Activated naive CD8-positive, alpha-beta T cell treated with anti-CD3 and anti-CD28 coated beads, Interleukin-2, amount 50 U/mL, for 16 hours (primary cell): ENCODE data around the gene VPS54.

ENCODE experiments used
- DNase-seq: peaks from one replicate; pipeline ENCODE4 v3.0.0-alpha.2; 2020; ENCODE audit warnings: low read depth, low spot score

The VPS54 gene

GRCh38 chr2:63926815-63927214, 92.4 kb downstream of the VPS54 start:
- no peak for DNase-seq

- DNase-seq, result no peak
These were observed 104.9 kb downstream of the VPS54 start for GRCh38 chr2:63914311-63914710.

GRCh38 chr2:63903003-63903402, 116.2 kb downstream of the VPS54 start:
- DNase-seq, result no peak

- DNase-seq, result no peak
These were observed 117.1 kb downstream of the VPS54 start for GRCh38 chr2:63902149-63902548.

GRCh38 chr2:63899639-63900038, 119.6 kb downstream of the VPS54 start:
- no peak for DNase-seq

GRCh38 chr2:63898839-63899238, 120.4 kb downstream of the VPS54 start:
- no peak for DNase-seq

- no peak for DNase-seq
These were observed 125.1 kb downstream of the VPS54 start for GRCh38 chr2:63894167-63894566.

GRCh38 chr2:63893163-63893562, 126.1 kb downstream of the VPS54 start:
- no peak for DNase-seq

GRCh38 chr2:63891488-63892030, 127.7 kb downstream of the VPS54 start:
- DNase-seq, result no peak

- no peak for DNase-seq
These were observed 128.6 kb downstream of the VPS54 start for GRCh38 chr2:63890678-63891077.

GRCh38 chr2:63888490-63889402, 130.5 kb downstream of the VPS54 start:
- no peak for DNase-seq

- no peak for DNase-seq
These were observed 131.2 kb downstream of the VPS54 start for GRCh38 chr2:63888053-63888452.

GRCh38 chr2:63886445-63886844, 132.8 kb downstream of the VPS54 start:
- DNase-seq, result no peak

- DNase-seq, result no peak
These were observed 136.7 kb downstream of the VPS54 start for GRCh38 chr2:63882395-63883105.

GRCh38 chr2:63881205-63881604, 138.0 kb downstream of the VPS54 start:
- DNase-seq, result no peak

- DNase-seq, result no peak
These were observed 138.6 kb downstream of the VPS54 start for GRCh38 chr2:63880625-63881024.

GRCh38 chr2:63879876-63880433, 139.3 kb downstream of the VPS54 start:
- no peak for DNase-seq

- DNase-seq, result no peak
These were observed 140.7 kb downstream of the VPS54 start for GRCh38 chr2:63878486-63878885.

GRCh38 chr2:63876311-63876710, 142.9 kb downstream of the VPS54 start:
- DNase-seq, result no peak

- no peak for DNase-seq
These were observed 143.5 kb downstream of the VPS54 start for GRCh38 chr2:63875559-63876245.

GRCh38 chr2:63875131-63875527, 144.1 kb downstream of the VPS54 start:
- no peak for DNase-seq
